Transverse colon (tissue), 4 donors: ENCODE results near the gene GDPD3. TPM values are rescaled to one million over a fixed set of nuclear protein-coding genes. Genes with fewer than 3 reads are reported as not detected.

Source experiments
- DNase-seq: peaks from one replicate; pipeline ENCODE4 v3.0.0-alpha.2; 2019
- H3K27ac ChIP-seq, 4 donors: fragments of 200-600 bp; sonication (generic); 2 replicates each; pipeline ENCODE4 v1.5.1; 2016 to 2018; ENCODE audit warnings: inconsistent platforms in 4 of 4
- H3K27me3 ChIP-seq: fragments of 200-600 bp; sonication (generic); 2 replicates; pipeline ENCODE4 v1.5.1; 2017; ENCODE audit warnings: inconsistent platforms
- H3K36me3 ChIP-seq, 4 donors: fragments of 200-600 bp; sonication (generic); 2 replicates each; pipeline ENCODE4 v1.5.1; 2017 to 2019; ENCODE audit warnings: inconsistent platforms in 4 of 4
- H3K4me1 ChIP-seq, 4 donors: fragments of 200-600 bp; sonication (generic); 2 replicates each; pipeline ENCODE4 v1.5.1; 2017 to 2020; ENCODE audit warnings: inconsistent platforms in 4 of 4
- H3K4me3 ChIP-seq, 4 donors: fragments of 200-600 bp; sonication (generic); 1 replicate in 1 of 4; 2 replicates in 3 of 4; pipeline versions ENCODE4 v1.5.1 to v1.6.1; 2017 to 2019; ENCODE audit warnings: inconsistent platforms in 4 of 4
- H3K9me3 ChIP-seq, 2 donors: fragments of 200-600 bp; sonication (generic); 2 replicates each; pipeline ENCODE4 v1.5.1; 2017 to 2019; ENCODE audit warnings: inconsistent platforms in 2 of 2
- EP300 ChIP-seq: sonication (generic); formaldehyde crosslinking; IDR thresholded peaks from one replicate; pipeline ENCODE4 v1.6.1; 2017; ENCODE audit warnings: antibody characterized with exemption, low read depth
- POLR2A ChIP-seq: fragments of 450-650 bp; IDR thresholded peaks from one replicate; pipeline ENCODE4 v1.6.1; 2016; ENCODE audit warnings: antibody characterized with exemption, mild to moderate bottlenecking, moderate library complexity
- POLR2AphosphoS5 ChIP-seq, 3 donors: sonication (generic); formaldehyde crosslinking; IDR thresholded peaks; one replicate each; pipeline ENCODE4 v1.6.1; 2016; ENCODE audit warnings: antibody characterized with exemption in 3 of 3
- WGBS, 2 donors: methylation state at CpG; one replicate each; pipeline ENCODE4 v1.1.5; 2018; ENCODE audit warnings: low coverage in 1 of 2; 5-methylcytosine and 5-hydroxymethylcytosine counted together
- in situ Hi-C, 4 donors: fragments of 200-750 bp; cut with MboI; loops; one replicate each; pipeline versions ENCODE4 v1.15.0 to v1.15.1; 2017; ENCODE audit warnings: low sequenced_read_pairs in 3 of 4, low pct_ligation_motif_present in 1 of 4, low pct_unique_long_range_greater_than_20kb in 1 of 4
- intact Hi-C: fragments of 100-400 bp; cut with DNase I; formaldehyde crosslinking; loops from one replicate; pipeline ENCODE4 v1.15.1; 2023; ENCODE audit warnings: low total_unique reads
- total RNA-seq, 4 donors: library from RNA; depleted of rRNA; stranded (reverse); fragments of >200 nt; gene quantifications; one replicate each; pipeline ENCODE4 v1.1.0, GENCODE V29; 2016
- TF ChIP-seq, protein P1 (sequence below), 5 experiments: fragments of 200-600 bp in 3 of 5; fragments of 450-650 bp in 2 of 5; sonication (generic) in 3 of 5; IDR thresholded peaks; 1 replicate in 2 of 5; 2 replicates in 3 of 5; pipeline ENCODE4 v1.5.1; 2016 to 2017; ENCODE audit warnings: antibody characterized with exemption in 5 of 5, inconsistent platforms in 3 of 5, mild to moderate bottlenecking in 2 of 5, moderate library complexity in 1 of 5

The GDPD3 gene
- total RNA-seq, 4 donors from 2014 or later = 9.4 to 33.3 (median 30.4) TPM

DNA sequence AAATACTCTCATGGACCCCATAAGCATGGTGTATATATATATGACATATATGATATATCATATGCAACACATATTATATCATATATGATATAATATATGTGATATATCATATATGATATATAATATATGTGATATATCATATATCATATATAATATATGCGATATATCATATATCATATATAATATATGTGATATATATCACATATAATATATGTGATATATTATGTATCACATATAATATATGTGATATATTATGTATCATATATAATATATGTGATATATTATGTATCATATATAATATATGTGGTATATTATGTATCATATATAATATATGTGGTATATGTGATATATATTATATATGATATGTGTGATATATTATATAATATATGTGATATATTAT is 31.6 kb upstream of the GDPD3 start:
- peaks cover 9 to 12% of the 10 kb centered on the region in 2 donors for H3K9me3 ChIP-seq
- WGBS, 2 donors = 50 to 63% methylated on average over 1 of the region's 1 CpG
- no peak overlapping the region for H3K27ac ChIP-seq
- no peak for DNase-seq
- H3K4me1 ChIP-seq = peaks cover 0 to 11% (median 8%) of the 10 kb centered on the region in 4 donors
- in situ Hi-C loops (no loop called here), intact Hi-C loops (no loop called here)
- H3K27me3 ChIP-seq = no peaks in the 10 kb centered on the region
- no peak for TF ChIP-seq POLR2AphosphoS5 (IDR thresholded peaks at IDR 0.05)
- TF ChIP-seq EP300 = no peak
- TF ChIP-seq POLR2A = no peak
- TF ChIP-seq, protein P1, sequence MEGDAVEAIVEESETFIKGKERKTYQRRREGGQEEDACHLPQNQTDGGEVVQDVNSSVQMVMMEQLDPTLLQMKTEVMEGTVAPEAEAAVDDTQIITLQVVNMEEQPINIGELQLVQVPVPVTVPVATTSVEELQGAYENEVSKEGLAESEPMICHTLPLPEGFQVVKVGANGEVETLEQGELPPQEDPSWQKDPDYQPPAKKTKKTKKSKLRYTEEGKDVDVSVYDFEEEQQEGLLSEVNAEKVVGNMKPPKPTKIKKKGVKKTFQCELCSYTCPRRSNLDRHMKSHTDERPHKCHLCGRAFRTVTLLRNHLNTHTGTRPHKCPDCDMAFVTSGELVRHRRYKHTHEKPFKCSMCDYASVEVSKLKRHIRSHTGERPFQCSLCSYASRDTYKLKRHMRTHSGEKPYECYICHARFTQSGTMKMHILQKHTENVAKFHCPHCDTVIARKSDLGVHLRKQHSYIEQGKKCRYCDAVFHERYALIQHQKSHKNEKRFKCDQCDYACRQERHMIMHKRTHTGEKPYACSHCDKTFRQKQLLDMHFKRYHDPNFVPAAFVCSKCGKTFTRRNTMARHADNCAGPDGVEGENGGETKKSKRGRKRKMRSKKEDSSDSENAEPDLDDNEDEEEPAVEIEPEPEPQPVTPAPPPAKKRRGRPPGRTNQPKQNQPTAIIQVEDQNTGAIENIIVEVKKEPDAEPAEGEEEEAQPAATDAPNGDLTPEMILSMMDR (IDR thresholded peaks at IDR 0.05) = no peak
- no peak overlapping the region for H3K4me3 ChIP-seq
- H3K36me3 ChIP-seq = no peaks in the 10 kb centered on the region

DNA sequence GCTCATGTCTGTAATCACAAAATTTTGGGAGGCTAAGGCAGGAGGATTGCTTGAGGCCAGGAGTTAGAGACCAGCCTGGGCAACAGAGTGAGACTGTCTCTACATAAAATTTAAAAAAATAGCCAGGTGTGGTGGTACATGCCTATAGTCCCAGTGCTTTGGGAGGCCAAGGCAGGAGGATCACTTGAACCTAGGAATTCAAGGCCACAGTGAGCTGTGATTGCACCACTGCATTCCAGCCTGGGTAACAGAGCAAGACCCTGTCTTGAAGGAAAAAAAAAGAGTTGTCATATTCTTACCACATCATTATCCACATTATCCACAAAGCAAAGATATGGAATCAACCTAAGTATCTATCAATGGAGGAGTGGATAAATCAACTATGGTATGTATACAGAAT is 30.7 kb upstream of the GDPD3 start:
- H3K27ac ChIP-seq = no peak overlapping the region
- TF ChIP-seq EP300 = no peak
- no peak for TF ChIP-seq POLR2A
- TF ChIP-seq, protein P1 (IDR thresholded peaks at IDR 0.05) = no peak
- TF ChIP-seq POLR2AphosphoS5 (IDR thresholded peaks at IDR 0.05) = no peak
- H3K27me3 ChIP-seq = no peaks in the 10 kb centered on the region
- no peak for DNase-seq
- H3K4me1 ChIP-seq = peaks cover 0 to 18% (median 16%) of the 10 kb centered on the region in 4 donors
- no peaks in the 10 kb centered on the region for H3K36me3 ChIP-seq
- no peak overlapping the region for H3K4me3 ChIP-seq
- intact Hi-C loops = no loop called here
- in situ Hi-C loops = no loop called here
- H3K9me3 ChIP-seq = peaks cover 2 to 3% of the 10 kb centered on the region in 2 donors

DNA sequence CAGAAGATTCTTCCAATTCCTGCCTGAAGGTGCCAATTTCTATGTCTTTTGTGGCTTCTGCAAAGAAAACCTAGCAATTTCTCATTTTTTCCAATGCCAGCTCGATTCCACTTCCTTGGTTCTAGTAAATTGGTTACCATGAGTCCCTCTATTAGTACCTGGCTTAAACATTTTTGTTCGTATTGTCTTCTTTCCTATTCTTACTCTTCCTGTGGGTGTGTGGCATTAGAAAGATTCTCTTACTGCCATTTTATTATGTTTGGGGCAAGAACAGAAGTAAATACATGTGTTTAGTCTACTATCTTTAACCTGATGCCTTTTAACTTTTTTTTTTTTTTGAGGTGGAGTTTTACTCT is 30.0 kb upstream of the GDPD3 start:
- Histone ChIP-seq H3K4me3 (no peak overlapping the region), H3K36me3 (no peaks in the 10 kb centered on the region), H3K27ac (no peak overlapping the region), H3K27me3 (no peaks in the 10 kb centered on the region), H3K9me3 (no peaks in the 10 kb centered on the region), H3K4me1 (peaks cover 0 to 18% (median 18%) of the 10 kb centered on the region in 4 donors)
- DNase-seq = no peak
- TF ChIP-seq POLR2AphosphoS5 (IDR thresholded peaks at IDR 0.05) (no peak), POLR2A (no peak), EP300 (no peak)
- TF ChIP-seq, protein P1 (IDR thresholded peaks at IDR 0.05) = no peak
- 65 to 67% methylated on average over 2 of the region's 2 CpGs for WGBS, 2 donors
- intact Hi-C loops (no loop called here), in situ Hi-C loops (no loop called here)

DNA sequence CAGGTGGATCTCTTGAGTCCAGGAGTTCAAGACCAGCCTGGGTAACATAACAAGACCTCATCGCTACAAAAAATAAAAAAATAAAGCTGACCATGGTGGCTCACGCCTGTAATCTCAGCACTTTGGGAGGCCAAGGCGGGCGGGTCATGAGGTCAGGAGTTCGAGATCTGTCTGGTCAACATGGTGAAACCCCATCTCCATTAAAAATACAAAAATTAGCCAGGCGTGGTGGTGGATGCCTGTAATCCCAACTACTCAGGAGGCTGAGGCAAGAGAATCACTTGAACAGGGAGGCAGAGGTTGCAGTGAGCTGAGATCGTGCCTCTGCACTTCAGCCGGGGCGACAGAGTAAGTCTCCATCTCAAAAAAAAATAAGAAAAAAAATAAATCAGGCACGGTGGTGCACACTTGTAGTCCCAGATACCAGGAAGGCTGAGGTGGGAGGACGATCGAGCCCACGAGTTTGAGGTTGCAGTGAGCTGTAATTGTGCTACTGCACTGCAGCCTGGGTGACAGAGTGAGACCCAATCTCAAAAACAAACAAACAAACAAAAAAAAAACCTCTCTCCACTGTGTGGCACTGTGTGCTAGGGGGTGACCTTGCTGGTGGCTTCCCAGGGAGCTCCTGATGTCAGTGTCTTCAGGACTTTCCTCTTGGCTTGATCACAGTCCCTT is 29.5 kb upstream of the GDPD3 start:
- WGBS, 2 donors = 81 to 82% methylated on average over 11 to 13 of the region's 13 CpGs
- no peak overlapping the region for H3K4me3 ChIP-seq
- no peaks in the 10 kb centered on the region for H3K9me3 ChIP-seq
- H3K27ac ChIP-seq = no peak overlapping the region
- TF ChIP-seq POLR2AphosphoS5 (IDR thresholded peaks at IDR 0.05) = no peak
- TF ChIP-seq, protein P1 (IDR thresholded peaks at IDR 0.05) = peak in 1 of 5 experiments; percentile 9
- H3K36me3 ChIP-seq = no peaks in the 10 kb centered on the region
- H3K27me3 ChIP-seq = no peaks in the 10 kb centered on the region
- in situ Hi-C loops = no loop called here
- peaks cover 0 to 18% (median 18%) of the 10 kb centered on the region in 4 donors for H3K4me1 ChIP-seq
- intact Hi-C loops = no loop called here
- DNase-seq = no peak
